ENCODE data around the gene RPS6KA4. TPM values are rescaled to one million over a fixed set of nuclear protein-coding genes. Genes with fewer than 3 reads are reported as not detected.

Gene RPS6KA4
- total RNA-seq, 1 donor from 2014 or later, result 36.1 TPM

- H3K4me3 ChIP-seq, result no peak overlapping the region
- peaks cover 13% of the 10 kb centered on the region for H3K4me1 ChIP-seq
- peaks cover 17% of the 10 kb centered on the region for H3K36me3 ChIP-seq
- ATAC-seq, result no peak
- intact Hi-C loops (cut with DNase I), result no loop called here
- no peaks in the 10 kb centered on the region for H3K9me3 ChIP-seq
- H3K27ac ChIP-seq, result no peak overlapping the region
- H3K27me3 ChIP-seq (ENCODE audit: low read depth), result no peaks in the 10 kb centered on the region
- TF ChIP-seq, protein P1, sequence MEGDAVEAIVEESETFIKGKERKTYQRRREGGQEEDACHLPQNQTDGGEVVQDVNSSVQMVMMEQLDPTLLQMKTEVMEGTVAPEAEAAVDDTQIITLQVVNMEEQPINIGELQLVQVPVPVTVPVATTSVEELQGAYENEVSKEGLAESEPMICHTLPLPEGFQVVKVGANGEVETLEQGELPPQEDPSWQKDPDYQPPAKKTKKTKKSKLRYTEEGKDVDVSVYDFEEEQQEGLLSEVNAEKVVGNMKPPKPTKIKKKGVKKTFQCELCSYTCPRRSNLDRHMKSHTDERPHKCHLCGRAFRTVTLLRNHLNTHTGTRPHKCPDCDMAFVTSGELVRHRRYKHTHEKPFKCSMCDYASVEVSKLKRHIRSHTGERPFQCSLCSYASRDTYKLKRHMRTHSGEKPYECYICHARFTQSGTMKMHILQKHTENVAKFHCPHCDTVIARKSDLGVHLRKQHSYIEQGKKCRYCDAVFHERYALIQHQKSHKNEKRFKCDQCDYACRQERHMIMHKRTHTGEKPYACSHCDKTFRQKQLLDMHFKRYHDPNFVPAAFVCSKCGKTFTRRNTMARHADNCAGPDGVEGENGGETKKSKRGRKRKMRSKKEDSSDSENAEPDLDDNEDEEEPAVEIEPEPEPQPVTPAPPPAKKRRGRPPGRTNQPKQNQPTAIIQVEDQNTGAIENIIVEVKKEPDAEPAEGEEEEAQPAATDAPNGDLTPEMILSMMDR (IDR thresholded peaks at IDR 0.05), result no peak
- DNase-seq, result no peak
Measured at GRCh38 chr11:64324692-64325469, 34.1 kb upstream of the RPS6KA4 start.

DNA sequence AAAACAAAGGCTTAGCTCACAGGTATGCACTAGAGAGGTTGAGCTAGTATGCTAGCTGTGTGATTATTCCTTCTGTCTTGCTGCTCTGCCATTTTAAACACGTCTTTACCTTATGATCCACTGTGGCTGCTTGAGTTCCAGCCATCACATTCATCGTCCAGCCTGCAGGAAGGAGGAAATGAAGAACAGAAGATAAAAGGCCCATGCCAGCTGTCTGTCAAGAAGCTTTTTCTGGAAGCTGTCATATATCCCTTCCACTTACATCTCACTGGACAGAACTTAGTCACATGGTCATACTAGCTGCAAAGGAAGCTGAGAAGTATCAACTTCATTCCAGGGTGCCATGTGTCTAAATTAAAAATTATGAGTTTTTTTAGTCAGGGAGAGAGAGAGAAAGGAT is 31.6 kb upstream of the RPS6KA4 start:
- peaks cover 5% of the 10 kb centered on the region for H3K36me3 ChIP-seq

GRCh38 chr11:64327993-64328392 is 31.0 kb upstream of the RPS6KA4 start:
- TF ChIP-seq, protein P1 (IDR thresholded peaks at IDR 0.05), result no peak
- DNase-seq (no peak), ATAC-seq (no peak)
- H3K9me3 ChIP-seq, result no peaks in the 10 kb centered on the region
- H3K36me3 ChIP-seq, result no peaks in the 10 kb centered on the region
- H3K27ac ChIP-seq, result no peak overlapping the region
- no peaks in the 10 kb centered on the region for H3K27me3 ChIP-seq (ENCODE audit: low read depth)
- H3K4me3 ChIP-seq, result no peak overlapping the region
- intact Hi-C loops (cut with DNase I), result no loop called here
- peaks cover 17% of the 10 kb centered on the region for H3K4me1 ChIP-seq

More for the DNA sequence above, 31.6 kb upstream of the RPS6KA4 start:
- Histone ChIP-seq H3K4me1 (peaks cover 20% of the 10 kb centered on the region), H3K27me3 (ENCODE audit: low read depth) (no peaks in the 10 kb centered on the region), H3K27ac (no peak overlapping the region), H3K4me3 (no peak overlapping the region), H3K9me3 (no peaks in the 10 kb centered on the region)
- DNase-seq (no peak), ATAC-seq (no peak)
- intact Hi-C loops (cut with DNase I), result no loop called here
- TF ChIP-seq, protein P1 (IDR thresholded peaks at IDR 0.05), result no peak

DNA sequence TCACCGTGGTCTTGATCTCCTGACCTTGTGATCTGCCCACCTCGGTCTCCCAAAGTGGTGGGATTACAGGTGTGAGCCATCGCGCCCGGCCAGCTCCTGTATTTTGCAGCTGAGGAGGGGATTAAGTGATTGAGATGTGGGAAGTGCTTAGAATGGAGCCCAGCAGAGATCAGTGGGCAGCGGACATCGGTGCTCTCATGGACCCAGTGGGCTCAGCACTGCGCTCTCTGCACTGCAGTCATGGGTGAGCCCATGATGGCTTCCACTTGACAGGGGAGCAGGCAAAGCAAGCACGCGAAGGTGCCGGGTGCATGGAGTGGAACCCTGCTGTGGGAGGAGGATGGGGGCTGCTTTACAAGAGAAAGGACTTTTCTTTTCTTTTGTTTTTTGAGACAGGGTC is 28.1 kb upstream of the RPS6KA4 start:
- no peaks in the 10 kb centered on the region for H3K9me3 ChIP-seq
- intact Hi-C loops (cut with DNase I), result no loop called here
- no peaks in the 10 kb centered on the region for H3K27me3 ChIP-seq (ENCODE audit: low read depth)
- H3K27ac ChIP-seq, result no peak overlapping the region
- ATAC-seq, result no peak
- peaks cover 21% of the 10 kb centered on the region for H3K4me1 ChIP-seq
- TF ChIP-seq, protein P1 (IDR thresholded peaks at IDR 0.05), result no peak
- no peaks in the 10 kb centered on the region for H3K36me3 ChIP-seq
- H3K4me3 ChIP-seq, result no peak overlapping the region
- DNase-seq, result no peak

DNA sequence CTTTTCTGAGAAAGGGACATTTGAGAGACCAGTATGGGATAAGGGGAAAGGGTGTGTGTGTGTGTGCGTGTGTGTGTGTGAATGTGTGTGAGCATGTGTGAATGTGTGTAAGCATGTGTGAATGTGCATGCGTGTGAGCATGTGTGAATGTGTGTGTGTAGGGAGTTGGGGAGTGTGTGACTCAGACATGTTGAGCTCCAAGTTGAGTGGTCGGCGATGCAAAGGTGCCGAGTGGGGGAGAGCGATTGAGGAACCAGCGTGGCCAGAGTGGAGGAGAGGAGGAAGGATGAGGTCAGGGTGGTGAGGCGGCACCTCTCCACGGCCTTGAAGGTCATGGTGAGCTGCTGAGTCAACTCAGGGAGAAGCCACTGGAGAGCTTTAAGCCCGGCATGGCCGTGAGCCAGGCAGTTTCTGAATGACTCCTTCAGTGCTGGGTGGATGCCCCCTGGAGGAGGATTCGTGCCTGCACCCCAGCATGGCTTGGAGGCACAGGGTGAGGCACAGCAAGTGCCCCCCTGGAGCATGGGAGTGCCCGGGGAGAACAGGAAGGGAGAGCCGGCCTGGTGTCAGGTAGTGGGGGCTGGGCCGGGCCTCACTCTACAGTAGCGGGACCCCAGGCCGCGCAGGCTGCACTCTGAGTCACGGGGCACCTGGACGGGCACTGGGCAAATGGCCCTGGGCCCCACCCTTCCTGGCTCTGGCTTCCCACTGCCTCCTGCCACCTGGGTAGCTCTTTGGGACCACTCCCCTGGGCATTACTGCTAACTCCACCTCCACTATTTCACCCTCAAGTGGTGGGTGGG is 27.2 kb upstream of the RPS6KA4 start:
- TF ChIP-seq, protein P1 (IDR thresholded peaks at IDR 0.05), result peak; percentile 70
- ATAC-seq (peak; percentile 89 to 90), DNase-seq (peak; percentile 94)
- Histone ChIP-seq H3K9me3 (no peaks in the 10 kb centered on the region), H3K27ac (peak overlapping the region; percentile 69), H3K4me3 (no peak overlapping the region), H3K27me3 (ENCODE audit: low read depth) (no peaks in the 10 kb centered on the region), H3K36me3 (no peaks in the 10 kb centered on the region), H3K4me1 (peaks cover 21% of the 10 kb centered on the region)
- intact Hi-C loops (cut with DNase I), result no loop called here
